Ovary (tissue), 9 donors: ENCODE results near the gene ARHGAP4. TPM values are rescaled to one million over a fixed set of nuclear protein-coding genes. Genes with fewer than 3 reads are reported as not detected.

Experiments used
- DNase-seq, 5 donors: peaks; one replicate each; pipeline ENCODE4 v3.0.0-alpha.2; 2019 to 2020
- H3K27ac ChIP-seq, 2 donors: fragments of 200-600 bp; one replicate each; pipeline versions ENCODE4 v1.5.1 to v1.8.0; 2019 to 2022
- H3K27me3 ChIP-seq: fragments of 200-600 bp; one replicate; pipeline ENCODE4 v1.8.0; 2022
- H3K36me3 ChIP-seq: fragments of 200-600 bp; sonication (generic); one replicate; pipeline ENCODE4 v1.5.1; 2019
- H3K4me1 ChIP-seq: one replicate; pipeline ENCODE4 v1.8.1; 2013; ENCODE audit warnings: mild to moderate bottlenecking, moderate library complexity; ENCODE audit not compliant: insufficient read depth
- H3K4me3 ChIP-seq: fragments of 200-600 bp; sonication (generic); one replicate; pipeline ENCODE4 v1.5.1; 2017
- H3K9me3 ChIP-seq, 2 donors: fragments of 200-600 bp in 1 of 2; sonication (generic) in 1 of 2; one replicate each; pipeline versions ENCODE4 v1.5.1 to v1.8.1; 2013 to 2019; ENCODE audit warnings: mild to moderate bottlenecking in 1 of 2, moderate library complexity in 1 of 2
- EP300 ChIP-seq: sonication (generic); formaldehyde crosslinking; IDR thresholded peaks from one replicate; pipeline ENCODE4 v1.6.1; 2017; ENCODE audit warnings: antibody characterized with exemption
- POLR2A ChIP-seq: fragments of 450-650 bp; IDR thresholded peaks from one replicate; pipeline ENCODE4 v1.6.1; 2017; ENCODE audit warnings: antibody characterized with exemption, mild to moderate bottlenecking, moderate library complexity
- WGBS, 3 donors: extraction: QIAGEN DNeasy Blood & Tissue Kit in 1 of 3; methylation state at CpG; one replicate each; pipeline versions ENCODE4 v1.1.5 to v1.1.7; 2013 to 2017; 5-methylcytosine and 5-hydroxymethylcytosine counted together
- intact Hi-C, 4 donors: fragments of 100-400 bp; cut with DNase I; formaldehyde crosslinking; loops; one replicate each; pipeline versions ENCODE4 v1.11.0 to v1.15.1; 2022 to 2023
- polyA plus RNA-seq, 2 donors: library from polyadenylated mRNA; stranded (reverse); fragments of 200-250 nt in 1 of 2; fragments of 350-450 nt in 1 of 2; fragmentation: Illumina TruSeq in 1 of 2; extraction: RNeasy Lipid Tissue Mini Kit (QIAGEN cat#74804) in 1 of 2; gene quantifications; one replicate each; pipeline ENCODE4 v1.2.3, GENCODE V29; 2013 to 2014
- total RNA-seq, 7 donors: library from RNA; depleted of rRNA in 2 of 7; stranded (reverse); fragments of >200 nt in 2 of 7; fragmentation: NEBNext Ultra II Directional in 3 of 7; extraction: Animal tissue kit (Norgen Biotek cat#: 25700) in 3 of 7; gene quantifications; one replicate each; pipeline versions ENCODE4 v1.1.0 to v1.2.4, GENCODE V29; 2016 to 2023
- TF ChIP-seq, protein P1 (sequence below), 3 donors: fragments of 450-650 bp in 2 of 3; fragments of 200-600 bp in 1 of 3; IDR thresholded peaks; one replicate each; pipeline versions ENCODE4 v1.5.1 to v1.8.0; 2016 to 2022; ENCODE audit warnings: antibody characterized with exemption in 3 of 3, mild to moderate bottlenecking in 1 of 3
- donor health status: DM: no; HTN: no; CAD: no; lungs with moderate emphysema.
- donor health status: DM: no; HTN: no; CAD: no.
- donor health status: Bipolar disorder and iron deficiency.
- donor health status: DM: yes; HTN: yes; CAD: no.
- donor health status: DM: no; HTN: no; CAD: no.
- donor health status: DM: yes; HTN: yes; CAD: no.

Gene ARHGAP4
- total and polyA plus RNA-seq, 9 donors = 1.2 to 22.3 (median 11.4) TPM

DNA sequence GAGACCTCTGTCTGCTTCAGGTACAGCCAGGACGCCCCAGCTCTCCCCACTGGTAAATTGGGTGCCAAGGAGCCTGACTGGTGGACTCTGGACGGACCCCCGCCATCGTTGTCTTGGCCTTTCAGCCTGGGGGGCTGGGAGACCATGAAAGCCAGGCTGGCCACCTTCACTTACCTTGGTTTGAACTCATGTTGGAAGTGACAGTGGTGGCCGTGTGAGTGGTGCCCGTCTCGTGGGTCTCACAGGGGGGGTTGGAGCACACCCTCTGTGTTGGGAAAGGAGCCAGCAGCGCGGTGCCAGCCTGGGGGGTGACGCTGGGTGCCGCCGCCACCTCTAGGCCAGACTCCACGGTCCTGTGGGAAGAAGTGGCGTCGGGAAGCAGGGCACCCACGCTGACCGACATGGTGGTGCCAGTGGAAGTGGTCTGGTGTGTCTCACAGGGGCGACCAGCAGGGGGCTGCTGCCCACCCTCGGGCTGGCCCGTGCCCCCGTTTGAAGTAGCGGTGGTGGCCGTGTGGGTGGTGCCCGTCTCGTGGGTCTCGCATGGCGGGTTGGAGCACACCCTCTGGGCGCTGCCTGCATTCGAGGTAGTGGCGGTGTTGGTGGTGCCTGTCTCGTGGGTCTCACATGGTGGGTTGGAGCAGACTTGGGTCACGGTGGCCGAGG is 28.0 kb upstream of the ARHGAP4 start:
- Histone ChIP-seq H3K36me3 (no peaks in the 10 kb centered on the region), H3K4me3 (no peak overlapping the region), H3K9me3 (no peaks in the 10 kb centered on the region), H3K27me3 (no peaks in the 10 kb centered on the region), H3K4me1 (no peaks in the 10 kb centered on the region), H3K27ac (no peak overlapping the region)
- intact Hi-C loops = loop anchor here in 3 of 4 donors (2.0 to 10.0 kb wide), 4 partner anchors 187 to 409 kb away; partner anchors contain the start of gene PLXNB3 (in 2 of the 3)
- TF ChIP-seq, protein P1, sequence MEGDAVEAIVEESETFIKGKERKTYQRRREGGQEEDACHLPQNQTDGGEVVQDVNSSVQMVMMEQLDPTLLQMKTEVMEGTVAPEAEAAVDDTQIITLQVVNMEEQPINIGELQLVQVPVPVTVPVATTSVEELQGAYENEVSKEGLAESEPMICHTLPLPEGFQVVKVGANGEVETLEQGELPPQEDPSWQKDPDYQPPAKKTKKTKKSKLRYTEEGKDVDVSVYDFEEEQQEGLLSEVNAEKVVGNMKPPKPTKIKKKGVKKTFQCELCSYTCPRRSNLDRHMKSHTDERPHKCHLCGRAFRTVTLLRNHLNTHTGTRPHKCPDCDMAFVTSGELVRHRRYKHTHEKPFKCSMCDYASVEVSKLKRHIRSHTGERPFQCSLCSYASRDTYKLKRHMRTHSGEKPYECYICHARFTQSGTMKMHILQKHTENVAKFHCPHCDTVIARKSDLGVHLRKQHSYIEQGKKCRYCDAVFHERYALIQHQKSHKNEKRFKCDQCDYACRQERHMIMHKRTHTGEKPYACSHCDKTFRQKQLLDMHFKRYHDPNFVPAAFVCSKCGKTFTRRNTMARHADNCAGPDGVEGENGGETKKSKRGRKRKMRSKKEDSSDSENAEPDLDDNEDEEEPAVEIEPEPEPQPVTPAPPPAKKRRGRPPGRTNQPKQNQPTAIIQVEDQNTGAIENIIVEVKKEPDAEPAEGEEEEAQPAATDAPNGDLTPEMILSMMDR (IDR thresholded peaks at IDR 0.05) = no peak
- TF ChIP-seq POLR2A (no peak), EP300 (no peak)
- 82 to 86% (median 83%) methylated on average over 33 of the region's 33 CpGs for WGBS, 3 donors
- DNase-seq = no peak

DNA sequence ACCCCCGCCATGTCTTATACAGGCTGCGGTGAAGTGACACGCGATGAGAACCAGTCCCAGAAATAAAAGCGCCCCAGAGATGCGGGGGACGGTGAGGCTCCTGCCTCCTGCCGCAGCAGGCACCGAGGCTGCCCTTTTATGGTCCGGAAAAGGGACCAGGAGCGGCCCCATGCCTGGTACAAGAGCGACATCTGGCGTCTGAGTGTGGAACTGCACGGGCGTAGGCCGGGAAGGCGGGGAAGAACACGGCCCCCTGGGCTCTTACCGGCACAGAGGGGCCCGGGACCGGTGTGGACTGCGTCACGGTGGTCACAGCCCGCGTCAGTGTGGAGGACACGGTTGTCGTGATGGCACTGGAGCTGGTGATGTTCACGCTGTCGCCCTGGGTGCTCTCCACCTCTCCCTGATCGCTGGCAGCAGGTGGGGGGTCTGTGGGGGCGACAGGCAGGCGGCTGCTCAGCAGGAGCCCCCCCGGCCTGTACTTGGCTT is 27.3 kb upstream of the ARHGAP4 start:
- H3K27me3 ChIP-seq = no peaks in the 10 kb centered on the region
- no peaks in the 10 kb centered on the region for H3K36me3 ChIP-seq
- WGBS, 3 donors = 27 to 46% (median 44%) methylated on average over 30 to 33 of the region's 33 CpGs
- no peaks in the 10 kb centered on the region for H3K9me3 ChIP-seq
- intact Hi-C loops = loop anchor here in 3 of 4 donors (2.0 to 10.0 kb wide), 4 partner anchors 186 to 409 kb away; partner anchors contain the start of gene PLXNB3 (in 2 of the 3)
- H3K27ac ChIP-seq = no peak overlapping the region
- no peak for TF ChIP-seq POLR2A
- TF ChIP-seq EP300 = no peak
- TF ChIP-seq, protein P1 (IDR thresholded peaks at IDR 0.05) = peak; percentile 92 to 95 (median 94)
- H3K4me1 ChIP-seq = peaks cover 2% of the 10 kb centered on the region
- DNase-seq = peak; percentile 60 to 87 (median 80)
- H3K4me3 ChIP-seq = no peak overlapping the region

DNA sequence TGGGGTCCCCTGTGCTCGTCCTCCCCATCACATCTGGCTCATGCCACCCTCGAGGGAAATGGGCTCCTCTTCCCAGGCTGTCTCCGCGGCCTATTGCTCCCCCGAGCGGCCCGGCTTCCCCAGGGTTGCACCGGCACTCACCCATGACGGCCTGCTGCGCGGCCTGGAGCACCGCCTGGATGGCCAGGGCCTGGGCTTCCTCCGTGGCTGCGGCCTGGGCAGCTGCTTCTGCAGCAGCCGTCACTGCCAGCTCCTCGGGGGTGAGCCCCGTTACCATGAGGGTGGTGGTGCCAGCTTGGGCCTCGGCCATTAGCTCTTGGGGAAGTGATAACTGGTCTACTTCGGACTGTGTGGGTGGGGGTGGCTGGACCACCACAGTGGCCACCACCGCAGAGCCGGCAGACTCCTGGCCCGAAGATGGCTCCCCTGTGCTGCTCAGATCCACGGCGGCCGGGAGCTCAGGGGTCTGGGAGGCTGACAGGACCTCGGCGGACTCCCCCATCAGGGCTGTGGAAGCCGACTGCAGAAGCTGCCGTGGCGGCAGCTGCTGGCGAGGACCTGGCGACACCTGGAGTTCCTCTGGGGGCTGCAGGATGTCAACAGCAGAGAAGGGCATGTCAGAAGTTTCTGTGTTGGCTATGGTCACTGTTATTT is 26.4 kb upstream of the ARHGAP4 start:
- H3K36me3 ChIP-seq = no peaks in the 10 kb centered on the region

More for the DNA sequence above, 26.4 kb upstream of the ARHGAP4 start:
- no peak for DNase-seq
- Histone ChIP-seq H3K4me1 (peaks cover 4% of the 10 kb centered on the region), H3K27ac (no peak overlapping the region), H3K4me3 (no peak overlapping the region), H3K27me3 (no peaks in the 10 kb centered on the region), H3K9me3 (no peaks in the 10 kb centered on the region)
- WGBS, 3 donors = 87 to 94% (median 92%) methylated on average over 25 to 32 of the region's 32 CpGs
- intact Hi-C loops = loop anchor here in 3 of 4 donors (2.0 to 10.0 kb wide), 4 partner anchors 185 to 408 kb away; partner anchors contain the start of gene PLXNB3 (in 2 of the 3)
- TF ChIP-seq, protein P1 (IDR thresholded peaks at IDR 0.05) = no peak
- TF ChIP-seq EP300 (no peak), POLR2A (no peak)
